H1 (cell line): ENCODE data around the gene SENP1. TPM values are rescaled to one million over a fixed set of nuclear protein-coding genes. Genes with fewer than 3 reads are reported as not detected.

Source experiments
- ATF3 ChIP-seq: IDR thresholded peaks from 2 replicates; pipeline ENCODE4 v1.6.1; 2011; ENCODE audit warnings: low read depth, mild to moderate bottlenecking, low read length; ENCODE audit not compliant: insufficient read depth
- CHD2 ChIP-seq: IDR thresholded peaks from 2 replicates; pipeline ENCODE4 v1.6.1; 2012; ENCODE audit warnings: low read length, improper control_type of control experiment
- CTCF ChIP-seq, 3 experiments: IDR thresholded peaks; 1 replicate in 2 of 3; 2 replicates in 1 of 3; pipeline versions ENCODE4 v1.5.1 to v1.6.1; 2011; ENCODE audit warnings: low read length in 3 of 3, mild to moderate bottlenecking in 3 of 3, inconsistent platforms in 2 of 3, low read depth in 1 of 3, moderate library complexity in 1 of 3; ENCODE audit not compliant: insufficient read depth in 1 of 3; ENCODE audit errors: control extremely low read depth in 1 of 3
- SIRT6 ChIP-seq: IDR thresholded peaks from one replicate; pipeline ENCODE4 v1.7.1; 2012; ENCODE audit warnings: low read length, inconsistent platforms
- polyA plus RNA-seq, 7 experiments: library from polyadenylated mRNA; depleted of rRNA in 3 of 7; stranded (reverse) in 5 of 7; unstranded in 2 of 7; fragments of >200 nt in 5 of 7; fragments of 200-250 nt in 2 of 7; gene quantifications; 1 replicate in 5 of 7; 2 replicates in 1 of 7; 4 replicates in 1 of 7; pipeline versions ENCODE4 v1.2.1 to v1.2.3, GENCODE V29; 2011 to 2013; ENCODE audit warnings: missing spikeins in 2 of 7, mixed read lengths in 2 of 7
- total RNA-seq: library from RNA; stranded (reverse); fragmentation: NEBNext Ultra II Directional; extraction: Animal tissue kit (Norgen Biotek cat#: 25700); gene quantifications from 2 replicates; pipeline ENCODE4 v1.2.1, GENCODE V29; 2021

The SENP1 gene
- total and polyA plus RNA-seq, 2 of the 8 experiments (the other 6 are each of a cell fraction or from before 2014, with no cell fraction given): 14.2 to 31.5 TPM

GRCh38 chr12:48002414-48002730 is 103.5 kb downstream of the SENP1 start (continued):
- TF ChIP-seq CHD2 (no peak), ATF3 (no peak), SIRT6 (no peak), CTCF (IDR thresholded peaks at IDR 0.05; ENCODE audit: control extremely low read depth in 1 of 3, insufficient read depth in 1 of 3, low read depth in 1 of 3, low read length in 3 of 3) (no peak)
